GM23338 (cell line): ENCODE results near the gene RNU6-9.

Experiments used
- CREB1 ChIP-seq: fragments of 250-450 bp; sonication (Bioruptor Pico); IDR thresholded peaks from 2 replicates; pipeline ENCODE4 v1.5.0; 2020; ENCODE audit warnings: low read depth, mild to moderate bottlenecking, moderate library complexity
- EZH2 ChIP-seq: fragments of 200-600 bp; sonication (generic); IDR thresholded peaks from one replicate; pipeline ENCODE4 v1.8.0; 2017; ENCODE audit warnings: antibody characterized with exemption, mild to moderate bottlenecking, low read depth; ENCODE audit not compliant: unreplicated experiment
- EZH2phosphoT487 ChIP-seq: fragments of 200-600 bp; sonication (generic); IDR thresholded peaks from one replicate; pipeline ENCODE4 v1.8.1; 2018; ENCODE audit warnings: antibody characterized with exemption; ENCODE audit not compliant: unreplicated experiment
- POLR2AphosphoS5 ChIP-seq: IDR thresholded peaks from 2 replicates; pipeline ENCODE4 v1.6.1; 2016; ENCODE audit warnings: antibody characterized with exemption, low read depth
- ZNF114 ChIP-seq: fragments of 250-450 bp; sonication (Bioruptor Pico); IDR thresholded peaks from 2 replicates; pipeline ENCODE4 v1.5.0; 2020; ENCODE audit warnings: mild to moderate bottlenecking, moderate library complexity
- TF ChIP-seq, protein P1 (sequence below), 2 experiments: fragments of 200-600 bp in 1 of 2; sonication (generic) in 1 of 2; conservative IDR thresholded peaks; 2 replicates each; pipeline versions ENCODE4 v1.5.1 to v1.6.1; 2016 to 2017; ENCODE audit warnings: antibody characterized with exemption in 2 of 2, low read depth in 2 of 2, mild to moderate bottlenecking in 2 of 2, moderate library complexity in 1 of 2
- TF ChIP-seq, protein P2 (sequence below): IDR thresholded peaks from one replicate; pipeline ENCODE4 v1.6.1; 2018; ENCODE audit warnings: antibody characterized with exemption; ENCODE audit not compliant: unreplicated experiment

DNA sequence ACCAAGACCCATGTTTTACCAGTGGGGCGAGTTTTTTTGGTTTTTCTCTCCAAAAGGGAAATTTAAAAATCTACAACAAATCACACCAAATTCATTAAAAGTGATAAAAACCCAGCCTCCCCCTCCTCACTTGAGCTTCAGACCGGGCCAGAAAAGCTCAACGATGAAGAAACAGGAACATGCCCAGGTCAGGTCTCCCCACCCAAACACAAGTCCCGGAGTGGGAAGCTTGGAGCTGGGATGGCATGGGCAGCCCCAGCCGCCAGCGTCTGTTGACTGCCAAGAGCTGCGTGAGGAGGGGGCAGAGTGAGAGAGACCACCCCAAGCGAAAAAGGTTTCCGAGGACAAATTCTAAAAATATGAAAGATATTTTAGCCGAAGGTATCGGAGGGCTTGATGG, 3.7 kb downstream of the RNU6-9 start:
- TF ChIP-seq POLR2AphosphoS5 (no peak), EZH2 (no peak), CREB1 (CRISPR knock-in tag) (no peak), ZNF114 (CRISPR knock-in tag) (no peak), EZH2phosphoT487 (no peak)
- TF ChIP-seq, protein P1, sequence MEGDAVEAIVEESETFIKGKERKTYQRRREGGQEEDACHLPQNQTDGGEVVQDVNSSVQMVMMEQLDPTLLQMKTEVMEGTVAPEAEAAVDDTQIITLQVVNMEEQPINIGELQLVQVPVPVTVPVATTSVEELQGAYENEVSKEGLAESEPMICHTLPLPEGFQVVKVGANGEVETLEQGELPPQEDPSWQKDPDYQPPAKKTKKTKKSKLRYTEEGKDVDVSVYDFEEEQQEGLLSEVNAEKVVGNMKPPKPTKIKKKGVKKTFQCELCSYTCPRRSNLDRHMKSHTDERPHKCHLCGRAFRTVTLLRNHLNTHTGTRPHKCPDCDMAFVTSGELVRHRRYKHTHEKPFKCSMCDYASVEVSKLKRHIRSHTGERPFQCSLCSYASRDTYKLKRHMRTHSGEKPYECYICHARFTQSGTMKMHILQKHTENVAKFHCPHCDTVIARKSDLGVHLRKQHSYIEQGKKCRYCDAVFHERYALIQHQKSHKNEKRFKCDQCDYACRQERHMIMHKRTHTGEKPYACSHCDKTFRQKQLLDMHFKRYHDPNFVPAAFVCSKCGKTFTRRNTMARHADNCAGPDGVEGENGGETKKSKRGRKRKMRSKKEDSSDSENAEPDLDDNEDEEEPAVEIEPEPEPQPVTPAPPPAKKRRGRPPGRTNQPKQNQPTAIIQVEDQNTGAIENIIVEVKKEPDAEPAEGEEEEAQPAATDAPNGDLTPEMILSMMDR (conservative IDR thresholded peaks at IDR 0.05; ENCODE audit: low read depth in 2 of 2): no peak
- TF ChIP-seq, protein P2, sequence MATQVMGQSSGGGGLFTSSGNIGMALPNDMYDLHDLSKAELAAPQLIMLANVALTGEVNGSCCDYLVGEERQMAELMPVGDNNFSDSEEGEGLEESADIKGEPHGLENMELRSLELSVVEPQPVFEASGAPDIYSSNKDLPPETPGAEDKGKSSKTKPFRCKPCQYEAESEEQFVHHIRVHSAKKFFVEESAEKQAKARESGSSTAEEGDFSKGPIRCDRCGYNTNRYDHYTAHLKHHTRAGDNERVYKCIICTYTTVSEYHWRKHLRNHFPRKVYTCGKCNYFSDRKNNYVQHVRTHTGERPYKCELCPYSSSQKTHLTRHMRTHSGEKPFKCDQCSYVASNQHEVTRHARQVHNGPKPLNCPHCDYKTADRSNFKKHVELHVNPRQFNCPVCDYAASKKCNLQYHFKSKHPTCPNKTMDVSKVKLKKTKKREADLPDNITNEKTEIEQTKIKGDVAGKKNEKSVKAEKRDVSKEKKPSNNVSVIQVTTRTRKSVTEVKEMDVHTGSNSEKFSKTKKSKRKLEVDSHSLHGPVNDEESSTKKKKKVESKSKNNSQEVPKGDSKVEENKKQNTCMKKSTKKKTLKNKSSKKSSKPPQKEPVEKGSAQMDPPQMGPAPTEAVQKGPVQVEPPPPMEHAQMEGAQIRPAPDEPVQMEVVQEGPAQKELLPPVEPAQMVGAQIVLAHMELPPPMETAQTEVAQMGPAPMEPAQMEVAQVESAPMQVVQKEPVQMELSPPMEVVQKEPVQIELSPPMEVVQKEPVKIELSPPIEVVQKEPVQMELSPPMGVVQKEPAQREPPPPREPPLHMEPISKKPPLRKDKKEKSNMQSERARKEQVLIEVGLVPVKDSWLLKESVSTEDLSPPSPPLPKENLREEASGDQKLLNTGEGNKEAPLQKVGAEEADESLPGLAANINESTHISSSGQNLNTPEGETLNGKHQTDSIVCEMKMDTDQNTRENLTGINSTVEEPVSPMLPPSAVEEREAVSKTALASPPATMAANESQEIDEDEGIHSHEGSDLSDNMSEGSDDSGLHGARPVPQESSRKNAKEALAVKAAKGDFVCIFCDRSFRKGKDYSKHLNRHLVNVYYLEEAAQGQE: no peak
